GM18951 (cell line): ENCODE data around the gene DUSP12.

Experiments used
- POLR2A ChIP-seq: IDR thresholded peaks from 4 replicates; pipeline ENCODE4 v1.6.1; 2011; ENCODE audit warnings: mild to moderate bottlenecking; ENCODE audit not compliant: insufficient read length, insufficient read depth; ENCODE audit errors: extremely low read depth
- in situ Hi-C: fragments of 300-500 bp; cut with MboI; formaldehyde crosslinking; loops from one replicate; pipeline ENCODE4 v1.12.0; 2022; ENCODE audit warnings: low sequenced_read_pairs, mixed read lengths, inconsistent platforms; ENCODE audit not compliant: unreplicated experiment

DUSP12 gene

GRCh38 chr1:161720956-161721737, 28.4 kb upstream of the DUSP12 start, which contains the start of gene FCRLB:
TSS of gene FCRLB (plus strand) at chr1:161721544. CDS start at chr1:161722673, 1,129 bp downstream.
- in situ Hi-C loops: no loop called here
- TF ChIP-seq POLR2A: no peak

- in situ Hi-C loops: no loop called here
- TF ChIP-seq POLR2A: no peak
These were observed 27.7 kb upstream of the DUSP12 start for GRCh38 chr1:161721738-161722343.

GRCh38 chr1:161722406-161722805, 27.2 kb upstream of the DUSP12 start:
- in situ Hi-C loops: no loop called here
- no peak for TF ChIP-seq POLR2A

GRCh38 chr1:161723459-161724141, 26.0 kb upstream of the DUSP12 start:
- TF ChIP-seq POLR2A: no peak
- in situ Hi-C loops: no loop called here

GRCh38 chr1:161725258-161725907, 24.2 kb upstream of the DUSP12 start:
- in situ Hi-C loops: loop anchor here (25.0 kb wide), 1 partner anchor 88 kb away; the partner anchor contains the start of gene FCGR3B

GRCh38 chr1:161725908-161726472, 23.6 kb upstream of the DUSP12 start:
- in situ Hi-C loops: loop anchor here (25.0 kb wide), 1 partner anchor 89 kb away; the partner anchor contains the start of gene FCGR3B
- peak; percentile 46 for TF ChIP-seq POLR2A

GRCh38 chr1:161726473-161727255, 22.9 kb upstream of the DUSP12 start:
- in situ Hi-C loops: loop anchor here (25.0 kb wide), 1 partner anchor 89 kb away; the partner anchor contains the start of gene FCGR3B

GRCh38 chr1:161727256-161727924, 22.2 kb upstream of the DUSP12 start:
- TF ChIP-seq POLR2A: no peak
- in situ Hi-C loops: loop anchor here (25.0 kb wide), 1 partner anchor 90 kb away; the partner anchor contains the start of gene FCGR3B

More at GRCh38 chr1:161726473-161727255, 22.9 kb upstream of the DUSP12 start:
- peak; percentile 96 for TF ChIP-seq POLR2A

GRCh38 chr1:161728376-161729226, 21.0 kb upstream of the DUSP12 start:
- in situ Hi-C loops: loop anchor here (25.0 kb wide), 1 partner anchor 91 kb away; the partner anchor contains the start of gene FCGR3B
- no peak for TF ChIP-seq POLR2A

GRCh38 chr1:161730050-161730564, 19.5 kb upstream of the DUSP12 start:
- in situ Hi-C loops: loop anchor here (25.0 kb wide), 1 partner anchor 93 kb away; the partner anchor contains the start of gene FCGR3B
- TF ChIP-seq POLR2A: no peak

- in situ Hi-C loops: loop anchor here (25.0 kb wide), 1 partner anchor 94 kb away; the partner anchor contains the start of gene FCGR3B
- TF ChIP-seq POLR2A: no peak
These were observed 18.3 kb upstream of the DUSP12 start for GRCh38 chr1:161731241-161731640.
